Measurements from ENCODE around the gene MKNK1.

The MKNK1 gene

DNA sequence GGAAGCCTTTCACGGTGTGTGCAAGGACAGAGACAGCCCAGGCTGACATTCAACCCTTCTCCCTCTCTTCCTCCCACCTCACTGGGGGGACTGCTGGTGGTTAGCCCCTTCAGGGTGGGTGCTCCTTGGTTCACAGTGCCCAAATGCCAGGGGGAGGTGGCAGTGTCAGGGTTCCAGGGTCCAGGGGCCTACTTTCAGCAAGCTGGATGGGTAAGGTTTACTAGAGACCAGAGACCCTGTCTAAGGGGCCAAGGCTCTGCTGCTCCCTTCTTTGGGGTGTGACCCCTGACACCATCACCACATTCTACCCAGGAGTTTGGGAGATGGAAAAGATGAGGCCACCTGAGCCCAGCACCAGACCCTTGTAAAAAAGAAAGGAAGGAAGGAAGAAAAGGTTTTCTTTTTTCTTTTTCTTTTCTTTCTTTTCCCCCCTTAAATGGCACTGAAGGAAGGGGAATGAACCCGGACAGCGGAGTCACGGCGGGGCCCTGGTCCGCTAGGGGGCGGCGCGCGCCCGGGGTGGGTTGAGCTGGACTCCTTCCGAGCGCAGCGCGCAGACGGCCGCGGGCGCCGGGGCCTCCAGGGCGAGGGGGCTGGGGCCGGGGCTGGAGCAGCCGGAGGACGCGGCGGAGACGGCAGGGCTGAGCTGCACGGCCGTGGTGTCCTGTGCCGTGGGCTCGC, 71.4 kb downstream of the MKNK1 start:
- DNase-seq (ENCODE audit: low read depth) = peak; percentile 84
- peak overlapping the region; percentile 61 for H3K4me3 ChIP-seq (ENCODE audit: low read length)
- H3K36me3 ChIP-seq (ENCODE audit: control insufficient read depth, insufficient read depth, low read length, severe bottlenecking) = no peaks in the 10 kb centered on the region
- H3K27me3 ChIP-seq (replicated peaks; ENCODE audit: control insufficient read depth, insufficient read depth, low read length) = peaks cover 58% of the 10 kb centered on the region
- H3K9me3 ChIP-seq (ENCODE audit: control insufficient read depth, low read length) = no peaks in the 10 kb centered on the region
- peak overlapping the region; percentile 68 for H3K9ac ChIP-seq (ENCODE audit: low read length)
- peaks cover 3% of the 10 kb centered on the region for H3K4me1 ChIP-seq (ENCODE audit: control insufficient read depth, insufficient read depth, low read length)

DNA sequence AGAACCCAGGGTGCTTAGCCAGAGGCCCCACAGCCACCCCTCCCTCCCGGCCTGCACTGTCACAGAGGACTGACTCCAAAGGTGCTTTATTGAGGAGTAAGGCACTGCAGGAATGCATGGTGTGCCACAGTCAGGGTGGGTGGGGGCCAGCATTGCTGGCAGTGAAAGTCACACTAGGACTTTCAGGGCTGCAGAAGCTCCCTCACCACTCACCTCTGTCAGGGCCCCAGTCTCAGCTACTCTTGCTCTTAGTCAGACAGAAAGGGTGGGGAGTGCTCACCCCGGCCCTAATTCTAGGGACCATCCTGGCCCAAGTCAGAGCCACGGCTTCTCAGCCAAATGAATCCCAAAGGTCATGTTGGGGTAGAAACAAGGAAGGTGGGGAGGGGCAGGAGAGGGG, 72.0 kb downstream of the MKNK1 start:
- H3K27me3 ChIP-seq (replicated peaks; ENCODE audit: control insufficient read depth, insufficient read depth, low read length) = peaks cover 60% of the 10 kb centered on the region

DNA sequence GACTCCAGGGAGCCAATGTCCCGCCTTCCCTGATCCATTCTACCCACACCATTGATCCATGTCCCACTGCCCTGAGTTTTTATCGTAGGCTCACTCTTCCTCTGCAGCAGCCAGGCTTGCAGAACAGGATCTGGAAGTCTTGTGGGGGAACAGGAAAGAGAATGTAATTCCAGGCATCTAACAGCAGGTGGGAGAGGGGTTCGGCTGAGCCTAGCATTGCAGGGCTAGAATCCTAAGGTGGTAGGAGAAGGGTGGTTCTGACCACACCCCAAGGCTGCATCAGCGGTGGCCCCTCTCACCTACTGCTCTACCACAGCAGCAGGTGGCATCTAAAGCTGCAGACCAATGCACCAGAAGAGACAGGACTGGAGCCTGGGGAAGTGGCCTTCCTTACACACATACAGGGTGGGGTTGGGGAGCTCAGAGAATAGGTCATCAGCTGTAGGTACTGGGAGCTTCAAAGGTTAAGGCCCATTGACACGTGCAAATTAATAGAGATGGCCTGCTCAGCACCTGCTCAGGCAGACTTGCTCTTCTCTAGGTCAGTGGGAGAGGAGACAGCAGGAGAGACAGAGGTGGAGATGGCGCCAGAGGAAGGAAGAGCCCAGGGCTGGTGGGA, 73.2 kb downstream of the MKNK1 start:
- Histone ChIP-seq H3K4me3 (ENCODE audit: low read length) (no peak overlapping the region), H3K4me1 (ENCODE audit: control insufficient read depth, insufficient read depth, low read length) (peaks cover 6% of the 10 kb centered on the region), H3K36me3 (ENCODE audit: control insufficient read depth, insufficient read depth, low read length, severe bottlenecking) (no peaks in the 10 kb centered on the region), H3K27me3 (replicated peaks; ENCODE audit: control insufficient read depth, insufficient read depth, low read length) (peaks cover 60% of the 10 kb centered on the region), H3K9me3 (ENCODE audit: control insufficient read depth, low read length) (no peaks in the 10 kb centered on the region), H3K9ac (ENCODE audit: low read length) (no peak overlapping the region)
- DNase-seq (ENCODE audit: low read depth) = no peak

More for the DNA sequence above, 72.0 kb downstream of the MKNK1 start:
- Histone ChIP-seq H3K9me3 (ENCODE audit: control insufficient read depth, low read length) (no peaks in the 10 kb centered on the region), H3K4me1 (ENCODE audit: control insufficient read depth, insufficient read depth, low read length) (peaks cover 6% of the 10 kb centered on the region), H3K4me3 (ENCODE audit: low read length) (no peak overlapping the region), H3K36me3 (ENCODE audit: control insufficient read depth, insufficient read depth, low read length, severe bottlenecking) (no peaks in the 10 kb centered on the region), H3K9ac (ENCODE audit: low read length) (no peak overlapping the region)
- no peak for DNase-seq (ENCODE audit: low read depth)

DNA sequence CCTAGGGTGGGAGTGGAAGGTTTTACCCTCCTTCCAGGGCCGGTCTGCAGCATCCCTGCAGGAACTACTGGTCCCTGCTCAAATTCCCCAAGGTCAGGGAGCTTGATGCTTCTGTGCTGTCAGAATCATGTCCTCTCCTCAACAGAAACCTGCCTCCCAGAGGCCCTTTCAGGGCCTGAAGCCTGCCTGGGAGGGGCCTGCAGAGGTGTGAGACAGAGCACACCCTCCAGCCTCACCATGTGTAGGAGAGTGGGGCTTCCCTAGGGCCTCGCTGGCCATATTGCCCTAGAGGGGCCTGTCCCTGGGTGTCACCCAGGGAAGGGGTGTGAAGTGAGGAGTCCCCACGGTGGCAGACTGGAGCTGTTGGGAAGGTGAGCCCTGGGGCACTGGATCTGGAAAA, 73.8 kb downstream of the MKNK1 start:
- DNase-seq (ENCODE audit: low read depth) = no peak
- no peak overlapping the region for H3K9ac ChIP-seq (ENCODE audit: low read length)
- peaks cover 6% of the 10 kb centered on the region for H3K4me1 ChIP-seq (ENCODE audit: control insufficient read depth, insufficient read depth, low read length)
- H3K4me3 ChIP-seq (ENCODE audit: low read length) = no peak overlapping the region
- no peaks in the 10 kb centered on the region for H3K9me3 ChIP-seq (ENCODE audit: control insufficient read depth, low read length)
- H3K36me3 ChIP-seq (ENCODE audit: control insufficient read depth, insufficient read depth, low read length, severe bottlenecking) = no peaks in the 10 kb centered on the region
- peaks cover 66% of the 10 kb centered on the region for H3K27me3 ChIP-seq (replicated peaks; ENCODE audit: control insufficient read depth, insufficient read depth, low read length)

DNA sequence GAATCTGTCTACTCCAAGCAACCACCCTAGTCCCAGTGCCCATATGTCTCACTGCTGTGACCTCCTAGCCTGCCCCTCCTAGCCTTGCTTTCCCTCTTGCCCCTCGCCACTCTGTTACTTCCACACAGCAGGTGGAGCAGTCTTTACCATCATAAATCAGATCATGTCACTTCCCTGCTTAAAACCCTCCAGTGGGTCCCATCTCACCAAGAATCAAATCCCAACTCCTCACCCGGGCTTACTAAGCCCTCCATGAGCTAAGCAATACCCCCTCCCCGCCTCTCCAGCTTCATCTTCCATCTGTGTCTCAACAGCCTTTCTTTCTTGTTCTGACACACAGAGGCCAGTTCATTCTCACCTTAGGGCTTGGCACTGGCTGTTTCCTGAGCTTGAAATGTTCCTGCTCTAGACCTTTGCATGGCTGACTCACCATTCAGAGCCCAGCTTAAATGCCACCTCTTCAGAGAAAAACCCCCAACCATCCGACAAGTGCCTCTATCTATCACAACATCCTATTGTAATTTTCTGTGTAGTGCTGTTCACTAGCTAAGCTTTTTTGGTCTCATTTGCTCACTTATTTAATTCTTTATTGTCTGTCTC, 74.9 kb downstream of the MKNK1 start:
- Histone ChIP-seq H3K9ac (ENCODE audit: low read length) (no peak overlapping the region), H3K4me1 (ENCODE audit: control insufficient read depth, insufficient read depth, low read length) (peaks cover 6% of the 10 kb centered on the region), H3K4me3 (ENCODE audit: low read length) (no peak overlapping the region), H3K36me3 (ENCODE audit: control insufficient read depth, insufficient read depth, low read length, severe bottlenecking) (no peaks in the 10 kb centered on the region), H3K9me3 (ENCODE audit: control insufficient read depth, low read length) (no peaks in the 10 kb centered on the region), H3K27me3 (replicated peaks; ENCODE audit: control insufficient read depth, insufficient read depth, low read length) (peaks cover 70% of the 10 kb centered on the region)
- no peak for DNase-seq (ENCODE audit: low read depth)

DNA sequence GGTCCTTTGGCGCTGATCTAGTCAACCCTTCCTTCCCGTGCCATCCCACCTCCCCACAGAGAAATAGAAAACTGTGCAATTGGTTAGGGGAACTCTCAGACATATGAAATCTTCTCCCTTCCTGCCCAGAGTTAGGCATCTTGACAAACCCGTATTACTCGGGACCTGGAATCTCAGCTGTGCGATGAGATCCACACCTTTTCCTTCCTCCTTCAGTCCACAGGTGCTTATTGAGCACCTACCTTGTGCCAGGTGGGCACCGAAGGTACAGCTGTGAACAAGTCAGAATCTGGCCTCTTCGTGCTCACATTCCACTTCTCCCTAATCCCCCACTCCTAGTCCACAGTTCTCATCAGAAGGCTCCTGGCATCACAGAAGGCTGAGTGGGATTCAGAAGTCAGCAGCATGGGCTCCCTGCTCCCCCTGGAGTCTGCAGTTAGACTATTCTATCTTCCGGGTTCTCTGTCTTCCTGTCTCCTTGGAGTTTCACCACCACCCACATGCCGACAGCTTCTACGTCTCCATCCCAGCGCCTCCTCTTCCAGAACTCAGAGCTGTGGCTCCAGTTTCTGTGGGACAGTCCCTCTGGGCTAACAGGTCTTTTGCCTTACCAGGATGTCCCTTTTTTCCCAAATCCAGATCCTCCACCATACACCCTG, 75.6 kb downstream of the MKNK1 start:
- DNase-seq (ENCODE audit: low read depth) = peak; percentile 32
- no peaks in the 10 kb centered on the region for H3K36me3 ChIP-seq (ENCODE audit: control insufficient read depth, insufficient read depth, low read length, severe bottlenecking)
- H3K4me3 ChIP-seq (ENCODE audit: low read length) = no peak overlapping the region
- peaks cover 6% of the 10 kb centered on the region for H3K4me1 ChIP-seq (ENCODE audit: control insufficient read depth, insufficient read depth, low read length)
- H3K9ac ChIP-seq (ENCODE audit: low read length) = no peak overlapping the region
- H3K9me3 ChIP-seq (ENCODE audit: control insufficient read depth, low read length) = no peaks in the 10 kb centered on the region
- H3K27me3 ChIP-seq (replicated peaks; ENCODE audit: control insufficient read depth, insufficient read depth, low read length) = peaks cover 65% of the 10 kb centered on the region

DNA sequence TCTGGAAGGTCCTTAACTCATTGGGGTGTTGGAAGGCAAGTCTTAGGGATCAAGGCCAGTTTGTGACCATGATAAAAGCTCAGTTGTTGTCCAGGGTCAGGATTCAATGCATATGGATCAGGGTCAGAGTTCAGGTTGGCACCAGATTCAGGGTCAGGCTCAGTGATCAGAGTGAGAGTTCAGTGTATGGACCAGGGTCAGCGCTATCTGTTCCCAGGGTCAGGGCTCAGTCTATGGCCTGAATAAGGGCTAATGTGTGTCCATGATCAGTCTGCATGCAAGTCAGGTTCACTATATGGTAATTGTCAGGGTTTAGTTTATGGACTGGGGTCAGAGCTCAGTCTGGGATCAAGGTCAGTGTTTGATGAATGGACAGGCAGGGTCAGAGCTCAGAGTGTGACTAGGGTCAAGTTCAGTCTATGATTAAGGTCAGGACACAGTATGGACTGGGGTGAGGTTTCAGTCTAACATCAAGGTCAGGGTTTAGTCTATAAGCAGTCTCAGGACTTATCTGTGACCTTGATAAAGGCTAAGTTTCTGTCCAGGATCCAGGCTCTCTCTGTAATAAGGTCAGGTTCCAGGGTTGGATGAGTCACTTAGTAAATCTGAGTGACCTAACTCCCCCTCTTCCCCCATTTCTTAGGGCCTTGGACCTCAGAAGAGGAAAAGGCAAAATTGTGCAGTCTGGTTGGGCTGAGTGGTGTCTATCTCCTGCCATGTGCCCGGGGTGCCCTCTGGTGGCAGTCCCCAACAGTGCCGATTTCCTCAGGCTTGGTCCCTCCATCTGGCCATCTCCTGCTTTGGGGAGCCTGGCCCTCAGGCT, 76.4 kb downstream of the MKNK1 start:
- peak; percentile 92 for DNase-seq (ENCODE audit: low read depth)
- H3K36me3 ChIP-seq (ENCODE audit: control insufficient read depth, insufficient read depth, low read length, severe bottlenecking) = no peaks in the 10 kb centered on the region
- peaks cover 11% of the 10 kb centered on the region for H3K4me1 ChIP-seq (ENCODE audit: control insufficient read depth, insufficient read depth, low read length)
- H3K27me3 ChIP-seq (replicated peaks; ENCODE audit: control insufficient read depth, insufficient read depth, low read length) = peaks cover 65% of the 10 kb centered on the region
- H3K9ac ChIP-seq (ENCODE audit: low read length) = no peak overlapping the region
- no peak overlapping the region for H3K4me3 ChIP-seq (ENCODE audit: low read length)
- H3K9me3 ChIP-seq (ENCODE audit: control insufficient read depth, low read length) = no peaks in the 10 kb centered on the region

DNA sequence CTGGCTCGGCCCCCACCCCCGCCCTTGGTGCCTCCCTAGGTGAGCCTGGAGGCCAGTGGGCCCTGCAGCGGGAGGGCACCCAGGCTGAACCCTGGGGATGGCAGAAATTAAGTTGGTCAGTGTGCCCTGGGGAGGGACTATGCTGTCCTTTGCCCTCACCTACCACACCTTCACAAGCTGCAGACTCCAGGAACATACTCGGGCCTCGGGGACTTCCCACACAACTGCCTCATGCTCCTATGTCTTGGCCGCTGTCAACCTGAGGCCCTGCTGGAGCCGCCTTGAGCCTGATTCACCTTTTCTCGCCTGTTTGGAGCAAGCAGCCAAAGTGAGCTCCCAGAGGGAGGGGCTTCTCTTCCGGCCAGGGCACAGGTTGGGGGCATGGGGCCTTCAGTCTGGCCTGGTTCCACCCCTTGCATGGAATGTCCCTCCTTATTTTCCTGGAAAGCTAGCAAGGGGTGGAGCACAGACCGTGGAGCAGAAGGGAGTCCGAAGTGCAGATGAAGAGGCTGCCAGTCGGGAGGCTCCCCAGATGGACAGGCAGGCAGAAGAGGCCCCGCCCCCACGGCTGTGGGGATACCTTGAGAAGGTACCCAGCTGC, 77.3 kb downstream of the MKNK1 start:
- Histone ChIP-seq H3K27me3 (replicated peaks; ENCODE audit: control insufficient read depth, insufficient read depth, low read length) (peaks cover 57% of the 10 kb centered on the region), H3K4me3 (ENCODE audit: low read length) (no peak overlapping the region), H3K36me3 (ENCODE audit: control insufficient read depth, insufficient read depth, low read length, severe bottlenecking) (no peaks in the 10 kb centered on the region), H3K9me3 (ENCODE audit: control insufficient read depth, low read length) (no peaks in the 10 kb centered on the region), H3K4me1 (ENCODE audit: control insufficient read depth, insufficient read depth, low read length) (peaks cover 19% of the 10 kb centered on the region), H3K9ac (ENCODE audit: low read length) (no peak overlapping the region)
- no peak for DNase-seq (ENCODE audit: low read depth)

DNA sequence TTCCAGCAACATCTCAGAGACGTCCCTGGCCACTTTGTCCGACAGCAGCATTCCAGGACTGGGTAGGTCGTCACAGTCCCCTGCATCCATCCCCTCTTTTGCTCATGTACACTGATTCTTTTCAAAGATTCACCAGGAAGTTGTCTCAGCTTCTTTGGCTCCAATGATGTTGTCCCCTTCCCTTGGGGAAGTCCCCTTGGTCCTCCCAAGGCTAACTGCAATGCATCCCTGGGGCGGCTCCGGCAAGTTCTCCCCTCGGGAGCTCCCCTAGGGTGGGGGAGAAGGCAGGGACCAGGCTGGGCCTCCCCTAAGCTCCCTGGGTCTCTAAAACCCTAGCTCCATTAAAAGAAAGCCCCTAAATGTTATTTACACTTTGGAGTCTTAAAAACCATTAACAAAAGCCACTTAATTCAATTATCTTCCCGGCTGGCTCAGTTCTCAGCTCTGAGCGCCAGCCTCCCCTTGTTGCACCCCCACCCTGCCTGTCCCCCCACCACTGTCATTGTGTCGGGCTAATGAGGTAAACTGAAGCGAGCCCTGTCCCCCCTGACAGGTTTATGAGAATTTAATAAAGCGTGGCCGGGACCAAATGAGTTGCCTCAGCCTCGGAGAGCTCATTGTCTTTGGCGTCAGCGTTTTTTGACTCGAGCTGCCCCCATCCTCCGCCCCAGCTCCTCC, 77.9 kb downstream of the MKNK1 start:
- peaks cover 26% of the 10 kb centered on the region for H3K4me1 ChIP-seq (ENCODE audit: control insufficient read depth, insufficient read depth, low read length)
- no peak for DNase-seq (ENCODE audit: low read depth)
- H3K4me3 ChIP-seq (ENCODE audit: low read length) = no peak overlapping the region
- H3K36me3 ChIP-seq (ENCODE audit: control insufficient read depth, insufficient read depth, low read length, severe bottlenecking) = no peaks in the 10 kb centered on the region
- peaks cover 52% of the 10 kb centered on the region for H3K27me3 ChIP-seq (replicated peaks; ENCODE audit: control insufficient read depth, insufficient read depth, low read length)
- H3K9me3 ChIP-seq (ENCODE audit: control insufficient read depth, low read length) = no peaks in the 10 kb centered on the region
- no peak overlapping the region for H3K9ac ChIP-seq (ENCODE audit: low read length)

DNA sequence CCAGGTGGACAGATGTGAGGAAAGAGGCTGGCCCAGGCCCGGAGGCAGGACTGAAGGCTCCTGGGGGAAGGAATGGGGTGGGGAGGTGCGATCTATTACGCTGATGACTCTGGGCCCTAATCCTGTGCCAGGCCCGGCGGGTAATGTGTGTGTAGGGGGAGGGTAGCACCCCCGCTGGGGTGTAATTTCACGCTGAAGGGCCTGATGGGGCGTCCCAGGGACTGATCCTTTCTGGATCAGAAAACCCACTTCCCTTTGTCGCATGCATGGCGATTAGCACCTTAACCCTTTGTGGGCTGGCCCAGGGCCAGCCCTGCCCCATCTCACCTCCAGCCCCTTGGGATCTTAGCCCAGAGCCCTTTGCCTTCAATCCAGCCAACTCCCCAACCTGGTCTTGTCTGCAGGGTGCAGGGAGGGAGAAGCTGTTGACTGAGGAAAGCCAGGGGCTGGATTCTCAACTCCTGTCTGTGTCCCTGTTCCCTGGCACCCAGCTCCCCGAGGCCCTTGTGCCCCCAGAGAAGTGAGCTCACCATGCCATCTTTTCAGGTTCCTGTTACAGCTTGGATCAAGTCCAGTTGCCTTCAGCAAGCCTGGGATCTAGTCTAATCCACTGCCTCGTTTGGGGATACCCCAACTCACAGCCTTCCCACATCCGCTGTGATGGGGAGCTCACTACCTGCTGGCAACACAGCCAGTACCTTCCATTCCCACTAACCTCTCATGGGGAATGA, 78.7 kb downstream of the MKNK1 start:
- Histone ChIP-seq H3K4me3 (ENCODE audit: low read length) (no peak overlapping the region), H3K27me3 (replicated peaks; ENCODE audit: control insufficient read depth, insufficient read depth, low read length) (peaks cover 45% of the 10 kb centered on the region), H3K9ac (ENCODE audit: low read length) (no peak overlapping the region), H3K36me3 (ENCODE audit: control insufficient read depth, insufficient read depth, low read length, severe bottlenecking) (no peaks in the 10 kb centered on the region), H3K4me1 (ENCODE audit: control insufficient read depth, insufficient read depth, low read length) (peaks cover 33% of the 10 kb centered on the region), H3K9me3 (ENCODE audit: control insufficient read depth, low read length) (no peaks in the 10 kb centered on the region)
- DNase-seq (ENCODE audit: low read depth) = no peak
